ENCODE results near the gene TPRX1. TPM values are rescaled to one million over a fixed set of nuclear protein-coding genes. Genes with fewer than 3 reads are reported as not detected.
A peak's percentile ranks its signal among the peaks of the same experiment; 100 is the strongest.

The TPRX1 gene
- total RNA-seq, 2 experiments from 2014 or later: not detected

DNA sequence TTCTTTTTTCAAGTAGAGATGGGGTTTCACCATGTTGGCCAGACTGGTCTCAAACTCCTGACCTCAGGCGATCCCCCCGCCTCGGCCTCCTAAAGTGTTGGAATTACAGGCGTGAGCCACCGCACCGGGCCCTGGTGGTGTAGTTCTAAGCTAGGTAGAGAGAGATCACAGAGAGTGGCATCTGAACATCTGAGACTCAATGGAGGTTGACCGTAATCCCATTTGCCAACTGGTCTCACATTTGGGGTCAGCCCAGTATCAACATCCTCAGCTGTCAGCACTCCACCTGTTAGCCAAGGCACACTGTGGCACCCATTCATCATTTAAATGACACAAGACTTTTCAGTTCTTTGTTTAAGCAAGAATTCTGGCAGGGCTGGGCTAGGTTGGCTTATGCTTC is 17.8 kb downstream of the TPRX1 start:
- CTCF ChIA-PET: interaction anchor here (1.5 to 2.1 kb wide), 2 partner anchors 20 to 21 kb away, joined by 3 to 9 read pairs; no protein-coding TSS in a partner anchor

DNA sequence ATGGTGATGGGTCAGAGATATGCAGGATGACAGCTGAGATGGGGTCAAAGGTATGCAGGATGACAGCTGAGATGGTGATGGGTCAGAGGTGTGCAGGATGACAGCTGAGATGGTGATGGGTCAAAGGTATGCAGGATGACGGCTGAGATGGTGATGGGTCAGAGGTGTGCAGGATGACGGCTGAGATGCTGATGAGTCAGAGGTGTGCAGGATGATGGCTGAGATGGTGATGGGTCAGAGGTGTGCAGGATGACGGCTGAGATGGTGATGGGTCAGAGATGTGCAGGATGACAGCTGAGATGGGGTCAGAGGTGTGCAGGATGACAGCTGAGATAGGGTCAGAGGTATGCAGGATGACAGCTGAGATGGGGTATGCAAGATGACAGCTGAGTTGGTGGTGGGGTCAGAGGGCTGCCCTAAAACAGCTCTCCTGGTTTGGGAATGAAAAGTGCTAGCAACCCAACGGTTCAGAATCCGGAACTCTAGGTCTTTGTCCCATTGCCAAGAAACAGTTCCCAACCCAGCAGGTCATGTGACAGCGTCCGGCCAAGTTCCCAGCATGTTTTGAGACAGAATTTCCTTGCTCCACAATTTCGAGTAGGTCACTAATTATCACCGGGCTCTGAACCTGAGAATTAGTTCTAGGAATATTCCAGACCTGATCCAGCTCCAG is 22.6 kb downstream of the TPRX1 start:
- DNase-seq: no peak
- no peak for ATAC-seq
- H3K4me3 Mint-ChIP-seq: no peak overlapping the region
- peak overlapping the region; percentile 13 for H3K27ac Mint-ChIP-seq
- intact Hi-C loops (cut with micrococcal nuclease): no loop called here
- TF ChIP-seq, protein P1, sequence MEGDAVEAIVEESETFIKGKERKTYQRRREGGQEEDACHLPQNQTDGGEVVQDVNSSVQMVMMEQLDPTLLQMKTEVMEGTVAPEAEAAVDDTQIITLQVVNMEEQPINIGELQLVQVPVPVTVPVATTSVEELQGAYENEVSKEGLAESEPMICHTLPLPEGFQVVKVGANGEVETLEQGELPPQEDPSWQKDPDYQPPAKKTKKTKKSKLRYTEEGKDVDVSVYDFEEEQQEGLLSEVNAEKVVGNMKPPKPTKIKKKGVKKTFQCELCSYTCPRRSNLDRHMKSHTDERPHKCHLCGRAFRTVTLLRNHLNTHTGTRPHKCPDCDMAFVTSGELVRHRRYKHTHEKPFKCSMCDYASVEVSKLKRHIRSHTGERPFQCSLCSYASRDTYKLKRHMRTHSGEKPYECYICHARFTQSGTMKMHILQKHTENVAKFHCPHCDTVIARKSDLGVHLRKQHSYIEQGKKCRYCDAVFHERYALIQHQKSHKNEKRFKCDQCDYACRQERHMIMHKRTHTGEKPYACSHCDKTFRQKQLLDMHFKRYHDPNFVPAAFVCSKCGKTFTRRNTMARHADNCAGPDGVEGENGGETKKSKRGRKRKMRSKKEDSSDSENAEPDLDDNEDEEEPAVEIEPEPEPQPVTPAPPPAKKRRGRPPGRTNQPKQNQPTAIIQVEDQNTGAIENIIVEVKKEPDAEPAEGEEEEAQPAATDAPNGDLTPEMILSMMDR (IDR thresholded peaks at IDR 0.05): no peak
- H3K27me3 Mint-ChIP-seq: no peaks in the 10 kb centered on the region
- no peaks in the 10 kb centered on the region for H3K9me3 Mint-ChIP-seq
- POLR2A ChIA-PET: interaction anchor here (0.6 to 1.3 kb wide), 2 partner anchors 17 to 37 kb away, joined by 3 to 5 read pairs; partner anchors contain the start of gene NOP53
- H3K36me3 Mint-ChIP-seq (ENCODE audit: low read depth): peaks cover 27% of the 10 kb centered on the region
- CTCF ChIA-PET: interaction anchor here (1.3 to 3.2 kb wide), 3 partner anchors 9 to 75 kb away, joined by 5 to 12 read pairs (median 6); no protein-coding TSS in a partner anchor
- H3K4me1 Mint-ChIP-seq (ENCODE audit: low read depth): peaks cover 28% of the 10 kb centered on the region

More for the DNA sequence above, 17.8 kb downstream of the TPRX1 start:
- peaks cover 21% of the 10 kb centered on the region for H3K36me3 Mint-ChIP-seq (ENCODE audit: low read depth)
- H3K4me1 Mint-ChIP-seq (ENCODE audit: low read depth): peaks cover 7% of the 10 kb centered on the region
- TF ChIP-seq, protein P1 (IDR thresholded peaks at IDR 0.05): no peak
- DNase-seq (no peak), ATAC-seq (no peak)
- H3K9me3 Mint-ChIP-seq: no peaks in the 10 kb centered on the region
- no peak overlapping the region for H3K4me3 Mint-ChIP-seq
- no peaks in the 10 kb centered on the region for H3K27me3 Mint-ChIP-seq
- POLR2A ChIA-PET: interaction anchor here (0.9 kb wide), 1 partner anchor 19 kb away, joined by 3 read pairs; no protein-coding TSS in a partner anchor
- H3K27ac Mint-ChIP-seq: no peak overlapping the region
- intact Hi-C loops (cut with micrococcal nuclease): no loop called here

DNA sequence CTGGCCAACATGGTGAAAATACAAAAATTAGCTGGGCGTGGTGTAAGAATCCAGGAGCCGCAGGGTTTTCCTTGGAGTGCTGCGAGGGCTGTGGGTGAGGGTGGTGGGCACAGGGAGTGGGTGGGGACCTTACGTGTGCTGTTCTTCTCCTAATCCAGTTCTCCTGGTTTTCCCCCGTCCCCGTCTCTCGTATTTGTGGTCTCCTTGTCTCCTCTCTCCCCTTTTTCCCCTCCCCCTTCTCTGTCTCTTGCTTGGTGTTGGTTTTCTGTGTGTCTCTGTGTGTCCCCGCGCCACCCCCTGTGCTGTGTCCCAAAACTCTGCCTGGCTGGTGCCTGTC is 24.2 kb downstream of the TPRX1 start:
- H3K27me3 Mint-ChIP-seq: no peaks in the 10 kb centered on the region
- POLR2A ChIA-PET: interaction anchor here (1.1 to 1.5 kb wide), 3 partner anchors 8 to 34 kb away, joined by 4 to 5 read pairs (median 4); partner anchors contain the start of gene NOP53

DNA sequence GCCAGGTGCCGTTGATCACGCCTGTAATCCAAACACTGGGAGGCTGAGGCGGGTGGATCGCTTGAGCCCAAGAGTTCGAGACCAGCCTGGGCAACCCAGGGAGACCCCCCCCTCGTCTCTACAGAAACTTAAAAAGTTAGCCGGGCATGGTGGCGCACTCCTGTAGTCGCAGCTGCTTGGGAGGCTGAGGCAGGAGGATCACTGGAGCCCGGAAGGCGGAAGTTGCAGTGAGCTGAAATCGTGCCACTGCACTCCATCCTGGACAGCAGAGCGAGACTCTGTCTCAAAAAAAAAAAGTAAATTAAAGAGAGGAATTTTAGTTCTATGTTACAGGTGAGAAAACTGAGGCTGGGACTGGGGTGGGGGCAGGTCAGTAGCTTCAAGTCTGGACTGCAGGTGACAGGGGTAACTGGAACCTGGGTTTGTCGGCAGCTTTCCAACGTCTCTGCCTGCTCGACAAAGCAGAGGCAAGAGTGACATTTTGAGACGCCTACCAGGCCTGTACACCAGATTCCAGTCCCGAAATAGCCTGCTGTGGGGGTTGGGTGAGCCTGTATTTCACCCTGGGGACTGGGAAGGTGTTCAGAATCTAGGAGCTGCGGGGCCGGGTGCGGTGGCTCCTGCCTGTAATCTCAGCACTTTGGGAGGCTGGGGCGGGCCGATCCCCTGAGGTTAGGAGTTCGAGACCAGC is 24.7 kb downstream of the TPRX1 start:
- CTCF ChIA-PET: interaction anchor here (0.9 kb wide), 1 partner anchor 67 kb away, joined by 3 read pairs; no protein-coding TSS in a partner anchor

More for the DNA sequence above, 24.2 kb downstream of the TPRX1 start:
- TF ChIP-seq, protein P1 (IDR thresholded peaks at IDR 0.05): no peak
- intact Hi-C loops (cut with micrococcal nuclease): no loop called here
- peaks cover 25% of the 10 kb centered on the region for H3K36me3 Mint-ChIP-seq (ENCODE audit: low read depth)
- peak overlapping the region; percentile 96 for H3K4me3 Mint-ChIP-seq
- ATAC-seq (no peak), DNase-seq (no peak)
- no peaks in the 10 kb centered on the region for H3K9me3 Mint-ChIP-seq
- H3K4me1 Mint-ChIP-seq (ENCODE audit: low read depth): peaks cover 28% of the 10 kb centered on the region
- CTCF ChIA-PET: interaction anchor here (0.9 kb wide), 1 partner anchor 67 kb away, joined by 3 read pairs; no protein-coding TSS in a partner anchor
- peak overlapping the region; percentile 44 for H3K27ac Mint-ChIP-seq

More for the DNA sequence above, 24.7 kb downstream of the TPRX1 start:
- DNase-seq (no peak), ATAC-seq (no peak)
- Mint-ChIP-seq H3K9me3 (no peaks in the 10 kb centered on the region), H3K4me3 (peak overlapping the region; percentile 96), H3K4me1 (ENCODE audit: low read depth) (peaks cover 28% of the 10 kb centered on the region), H3K36me3 (ENCODE audit: low read depth) (peaks cover 25% of the 10 kb centered on the region), H3K27me3 (no peaks in the 10 kb centered on the region), H3K27ac (peak overlapping the region; percentile 80)
- TF ChIP-seq, protein P1 (IDR thresholded peaks at IDR 0.05): no peak
- POLR2A ChIA-PET: interaction anchor here (1.1 to 1.5 kb wide), 3 partner anchors 9 to 34 kb away, joined by 4 to 5 read pairs (median 4); partner anchors contain the start of gene NOP53
- intact Hi-C loops (cut with micrococcal nuclease): no loop called here

Measured in activated CD8-positive, alpha-beta T cell treated with anti-CD3 and anti-CD28 coated beads for 36 hours (primary cell).